Type B pancreatic cell (in vitro differentiated cells): ENCODE measurements around the gene PAQR4. TPM values are rescaled to one million over a fixed set of nuclear protein-coding genes. Genes with fewer than 3 reads are reported as not detected.

Experiments
- DNase-seq: peaks from one replicate; pipeline ENCODE4 v3.0.0; 2021; ENCODE audit warnings: mixed read lengths; ENCODE audit not compliant: unreplicated experiment; ENCODE audit errors: extremely low spot score
- H3K27ac Mint-ChIP-seq: 2 replicates; pipeline ENCODE4 v1.8.0; 2021; ENCODE audit warnings: mild to moderate bottlenecking, mixed read lengths
- H3K27me3 Mint-ChIP-seq: 2 replicates; pipeline ENCODE4 v1.8.0; 2021; ENCODE audit warnings: mixed read lengths
- H3K36me3 Mint-ChIP-seq: 2 replicates; pipeline ENCODE4 v1.8.0; 2021; ENCODE audit warnings: mixed read lengths
- H3K4me1 Mint-ChIP-seq: one replicate; pipeline ENCODE4 v1.8.0; 2021; ENCODE audit warnings: mixed read lengths; ENCODE audit not compliant: unreplicated experiment
- H3K4me3 Mint-ChIP-seq: 2 replicates; pipeline ENCODE4 v1.8.0; 2021; ENCODE audit warnings: mild to moderate bottlenecking, mixed read lengths
- H3K9me3 Mint-ChIP-seq: 2 replicates; pipeline ENCODE4 v1.8.0; 2021; ENCODE audit warnings: mixed read lengths
- CTCF ChIP-seq: fragments of 200-600 bp; sonication (generic); conservative IDR thresholded peaks from 2 replicates; pipeline ENCODE4 v1.5.0; 2021; ENCODE audit warnings: antibody characterized with exemption, mild to moderate bottlenecking
- total RNA-seq: library from RNA; stranded (reverse); gene quantifications from 2 replicates; pipeline ENCODE4 v1.2.1, GENCODE V29; 2021; ENCODE audit warnings: low replicate concordance

Gene PAQR4
- total RNA-seq, 1 donor from 2014 or later = 23.8 TPM

- no peaks in the 10 kb centered on the region for H3K27me3 Mint-ChIP-seq
- H3K27ac Mint-ChIP-seq = peak overlapping the region; percentile 73
- peak overlapping the region; percentile 80 for H3K4me3 Mint-ChIP-seq
- no peak for TF ChIP-seq CTCF
- peaks cover 12% of the 10 kb centered on the region for H3K4me1 Mint-ChIP-seq
- no peaks in the 10 kb centered on the region for H3K36me3 Mint-ChIP-seq
- no peak for DNase-seq
- no peaks in the 10 kb centered on the region for H3K9me3 Mint-ChIP-seq
Observed at GRCh38 chr16:2981899-2982250, 12.7 kb downstream of the PAQR4 start.

- Mint-ChIP-seq H3K27me3 (no peaks in the 10 kb centered on the region), H3K27ac (no peak overlapping the region), H3K4me1 (peaks cover 12% of the 10 kb centered on the region), H3K36me3 (no peaks in the 10 kb centered on the region), H3K9me3 (no peaks in the 10 kb centered on the region), H3K4me3 (peak overlapping the region; percentile 80)
- DNase-seq = no peak
- no peak for TF ChIP-seq CTCF
Observed at GRCh38 chr16:2982402-2982801, 13.3 kb downstream of the PAQR4 start.

- no peaks in the 10 kb centered on the region for H3K27me3 Mint-ChIP-seq
- peak; percentile 91 for DNase-seq
- peak overlapping the region; percentile 58 for H3K4me3 Mint-ChIP-seq
- H3K36me3 Mint-ChIP-seq = no peaks in the 10 kb centered on the region
- TF ChIP-seq CTCF = peak; percentile 95
- peaks cover 12% of the 10 kb centered on the region for H3K4me1 Mint-ChIP-seq
- no peaks in the 10 kb centered on the region for H3K9me3 Mint-ChIP-seq
- peak overlapping the region; percentile 83 for H3K27ac Mint-ChIP-seq
Observed at GRCh38 chr16:2983706-2984136, 14.6 kb downstream of the PAQR4 start.

GRCh38 chr16:2985462-2985861 is 16.3 kb downstream of the PAQR4 start:
- Mint-ChIP-seq H3K4me1 (peaks cover 12% of the 10 kb centered on the region), H3K27ac (no peak overlapping the region), H3K4me3 (no peak overlapping the region), H3K9me3 (no peaks in the 10 kb centered on the region), H3K27me3 (no peaks in the 10 kb centered on the region), H3K36me3 (no peaks in the 10 kb centered on the region)
- DNase-seq = no peak
- no peak for TF ChIP-seq CTCF

GRCh38 chr16:2985893-2986355 is 16.8 kb downstream of the PAQR4 start:
- TF ChIP-seq CTCF = no peak
- H3K27me3 Mint-ChIP-seq = no peaks in the 10 kb centered on the region
- no peaks in the 10 kb centered on the region for H3K36me3 Mint-ChIP-seq
- H3K4me1 Mint-ChIP-seq = peaks cover 12% of the 10 kb centered on the region
- no peaks in the 10 kb centered on the region for H3K9me3 Mint-ChIP-seq
- no peak overlapping the region for H3K27ac Mint-ChIP-seq
- DNase-seq = no peak
- no peak overlapping the region for H3K4me3 Mint-ChIP-seq

- no peaks in the 10 kb centered on the region for H3K27me3 Mint-ChIP-seq
- no peaks in the 10 kb centered on the region for H3K36me3 Mint-ChIP-seq
- peaks cover 6% of the 10 kb centered on the region for H3K4me1 Mint-ChIP-seq
- H3K4me3 Mint-ChIP-seq = no peak overlapping the region
- no peak for DNase-seq
- no peaks in the 10 kb centered on the region for H3K9me3 Mint-ChIP-seq
- no peak overlapping the region for H3K27ac Mint-ChIP-seq
- TF ChIP-seq CTCF = no peak
Observed at GRCh38 chr16:2986623-2987188, 17.6 kb downstream of the PAQR4 start.
